SK-N-DZ (cell line): ENCODE measurements around the gene ANO8.
A peak's percentile ranks its signal among the peaks of the same experiment; 100 is the strongest.
"Not testable (repeated sequence)": the region's sequence is repeated elsewhere in the genome, so short reads cannot be mapped to it uniquely, and the experiment has no call there.

Source experiments
- DNase-seq: peaks from one replicate; pipeline ENCODE4 v3.0.0-alpha.2; 2015; ENCODE audit warnings: low spot score

ANO8 gene

DNA sequence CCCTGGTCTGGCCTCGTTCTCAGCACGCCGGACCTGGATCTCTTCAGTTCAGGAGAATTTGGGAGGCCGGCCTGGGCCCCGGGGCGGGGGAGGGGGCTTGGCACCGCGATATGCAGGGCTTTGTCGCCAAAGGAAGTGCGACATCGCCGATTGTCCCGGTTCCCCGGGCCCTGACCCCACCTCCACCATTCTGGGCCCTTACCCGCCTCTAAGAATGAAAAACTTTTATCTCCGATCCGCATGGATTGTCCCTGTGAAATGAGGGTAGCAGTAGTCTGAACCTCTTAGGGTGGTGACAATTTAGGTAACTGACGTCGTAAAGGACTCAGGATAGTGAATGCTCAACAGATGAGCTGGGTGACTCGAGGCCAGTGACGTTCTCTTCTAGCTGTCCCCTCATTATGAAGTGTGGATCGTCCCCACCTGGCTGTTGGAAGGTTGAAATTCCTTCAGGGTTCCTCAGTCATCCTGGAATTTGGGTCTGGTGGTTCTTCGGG, 24.6 kb downstream of the ANO8 start:
- no peak for DNase-seq

DNA sequence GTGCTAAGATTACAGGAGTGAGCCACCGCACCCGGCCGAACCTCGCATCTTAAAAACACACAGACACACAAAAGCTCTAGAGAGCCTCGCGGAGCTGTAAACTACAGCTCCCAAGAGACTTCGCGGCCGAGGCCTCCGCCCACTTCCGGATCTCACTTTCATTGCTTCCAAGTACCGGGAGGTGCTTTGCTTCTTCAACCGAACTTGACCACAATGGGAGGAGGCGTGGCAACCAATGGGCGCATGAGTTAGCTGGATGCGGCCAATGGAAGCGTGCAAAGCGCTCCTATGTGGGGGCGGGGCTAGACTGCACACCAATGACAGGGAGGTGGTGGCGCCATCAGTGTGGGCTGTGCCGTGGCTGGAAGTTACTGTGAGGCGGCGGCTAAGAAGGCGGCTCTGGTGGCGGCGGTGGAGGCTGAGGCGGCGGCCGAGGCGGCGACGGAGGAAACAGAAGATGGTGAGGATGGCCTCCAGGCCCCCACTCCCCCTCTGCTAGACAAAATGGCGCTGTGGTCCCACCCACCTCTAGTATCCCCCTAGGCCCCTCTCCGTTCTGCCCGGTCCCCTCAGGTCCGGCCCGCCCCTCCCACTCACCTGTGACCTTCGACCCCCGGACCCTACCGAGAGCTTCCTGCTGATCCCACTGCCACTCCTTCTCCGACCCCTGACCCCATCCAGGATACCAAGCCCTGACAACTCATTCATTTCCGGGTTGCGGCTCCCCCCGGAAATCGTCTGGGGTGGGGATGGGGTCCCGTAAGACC, 25.3 kb downstream of the ANO8 start, which contains the start of gene DDA1:
Gene DDA1 (plus strand): TSS at position 366 of the 767 bp plus-strand sequence. CDS start 92 bp downstream, at position 458.
- DNase-seq = peak; percentile 100

DNA sequence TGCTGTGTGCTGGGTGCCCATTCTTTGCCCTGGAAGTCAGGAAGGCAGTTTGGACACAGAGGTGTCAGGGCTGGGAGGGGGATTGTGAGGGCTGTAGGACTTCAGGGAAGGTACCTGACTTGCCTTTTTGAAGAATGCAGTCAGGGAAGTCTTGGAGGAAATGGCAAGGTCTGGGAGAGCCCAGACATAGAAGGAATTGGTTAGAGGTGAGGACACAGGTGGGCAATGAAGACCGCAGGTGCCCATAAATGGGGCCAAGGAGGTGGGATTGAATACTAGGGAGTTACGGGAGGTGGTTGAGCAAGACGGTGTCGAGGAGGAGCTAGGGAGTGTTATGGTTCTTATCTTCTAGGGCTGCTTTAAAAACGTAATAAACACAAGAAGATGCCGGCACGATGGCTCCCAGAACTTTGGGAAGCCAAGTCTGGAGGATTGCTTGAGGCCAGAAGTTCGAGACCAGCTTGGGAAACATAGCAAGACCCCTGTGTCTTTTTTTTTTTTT, 26.7 kb downstream of the ANO8 start:
- DNase-seq = no peak

DNA sequence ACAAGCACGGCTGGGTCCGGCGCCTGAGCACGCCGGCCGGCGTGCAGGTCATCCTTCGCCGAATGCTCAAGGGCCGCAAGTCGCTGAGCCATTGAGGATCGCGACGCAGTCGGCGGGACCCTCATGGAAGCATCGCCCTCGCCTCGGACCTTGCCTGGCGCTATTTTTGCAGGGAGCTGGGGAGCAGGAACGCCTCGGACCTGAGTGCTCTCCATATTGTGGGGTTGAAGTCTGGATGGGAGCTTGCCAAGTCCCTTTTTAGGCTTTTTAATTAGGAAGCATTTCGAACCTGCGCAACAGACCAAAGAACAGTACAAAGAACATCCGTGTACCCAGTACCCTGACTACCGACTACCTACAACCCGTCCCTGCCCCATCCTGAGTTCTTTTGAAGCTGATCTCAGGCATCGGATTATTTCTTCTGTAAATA, 28.4 kb downstream of the ANO8 start:
- DNase-seq = no peak

DNA sequence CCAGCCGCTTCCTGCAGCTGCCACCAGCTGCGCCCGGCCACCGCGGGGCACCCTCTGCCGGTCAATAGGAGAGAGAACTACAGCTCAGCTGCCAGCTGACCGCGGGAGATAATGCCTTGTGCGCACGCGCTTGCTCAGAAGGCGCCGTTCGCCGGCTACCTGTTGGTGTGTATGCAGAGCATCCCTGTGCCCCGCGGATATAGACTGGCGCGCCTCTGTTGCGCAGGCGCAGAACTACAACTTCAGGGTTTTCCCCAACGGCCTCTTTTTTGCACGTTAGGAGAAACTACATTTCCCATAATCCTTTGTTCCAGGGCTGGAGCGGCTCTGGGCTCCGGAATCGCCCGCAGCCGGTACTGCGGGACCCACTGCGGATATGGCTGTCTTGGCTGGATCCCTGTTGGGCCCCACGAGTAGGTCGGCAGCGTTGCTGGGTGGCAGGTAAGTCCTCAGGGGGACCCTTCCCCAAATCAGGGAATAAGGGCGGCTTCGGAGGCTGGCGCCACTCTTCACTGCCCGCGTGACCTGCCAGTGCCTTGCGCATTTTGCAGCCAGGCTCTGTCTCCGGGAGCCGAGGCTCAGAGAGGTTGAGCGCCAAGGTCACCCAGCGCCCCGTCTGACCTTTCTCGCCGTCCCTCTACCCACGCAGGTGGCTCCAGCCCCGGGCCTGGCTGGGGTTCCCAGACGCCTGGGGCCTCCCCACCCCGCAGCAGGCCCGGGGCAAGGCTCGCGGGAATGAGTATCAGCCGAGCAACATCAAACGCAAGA, 29.0 kb downstream of the ANO8 start, which contains the start of gene MRPL34:
Gene MRPL34 (plus strand): TSS at position 356 of the 768 bp plus-strand sequence. CDS start 21 bp downstream, at position 377.
- DNase-seq = peak; percentile 99

DNA sequence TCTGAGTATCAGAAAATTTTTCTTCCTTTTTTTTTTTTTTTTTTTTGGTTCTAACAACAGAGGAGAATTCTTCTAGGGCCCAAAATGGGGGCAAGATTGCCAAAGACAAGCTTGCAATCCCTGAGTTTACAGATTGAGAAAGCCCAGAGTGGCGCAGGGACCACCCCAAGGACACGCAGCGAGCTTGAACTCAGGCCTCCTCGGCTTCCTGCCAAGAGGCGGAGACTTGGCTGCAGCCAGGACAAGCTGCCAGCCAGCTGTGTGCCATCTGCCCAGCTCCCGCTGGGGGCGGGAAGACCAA, 29.5 kb downstream of the ANO8 start:
- DNase-seq = no peak

DNA sequence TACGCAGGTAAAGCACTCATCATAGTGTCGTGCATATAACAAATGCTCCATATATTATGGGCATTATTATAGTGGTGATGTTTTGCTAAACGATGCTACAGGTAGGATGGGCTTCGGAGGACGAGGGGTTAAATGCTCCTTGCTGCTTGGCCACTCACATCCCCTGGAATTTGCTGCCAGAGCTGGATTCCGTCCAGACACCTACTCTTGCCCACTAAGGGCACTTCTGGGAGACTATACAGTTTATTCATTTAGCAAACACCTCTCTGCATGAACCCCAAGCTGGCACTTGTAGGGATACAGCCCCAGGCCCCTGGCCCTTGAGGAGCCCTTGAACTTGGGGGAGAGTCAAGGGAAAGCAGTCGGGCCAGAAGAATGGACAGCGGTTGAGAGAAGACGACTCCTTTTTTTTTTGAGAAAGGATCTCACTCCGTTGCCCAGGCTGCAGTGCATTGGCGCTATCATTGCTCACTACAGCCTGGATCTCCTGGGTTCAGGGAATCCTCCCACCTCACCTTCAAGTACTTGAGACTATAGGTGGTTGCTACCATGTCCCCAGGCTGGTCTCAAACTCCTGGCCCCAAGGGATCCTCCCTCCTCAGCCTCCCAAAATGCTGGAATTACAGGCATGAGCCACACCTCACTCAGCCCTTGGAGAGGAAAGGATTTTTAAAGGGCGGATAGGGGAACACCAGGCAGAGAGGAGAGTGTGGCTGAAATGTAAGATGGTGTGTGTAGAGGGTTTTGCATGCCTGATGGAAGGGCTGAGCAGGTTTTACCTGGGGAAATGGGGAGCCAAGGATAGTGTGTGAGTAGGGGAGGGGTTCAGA, 30.1 kb downstream of the ANO8 start:
- no peak for DNase-seq

DNA sequence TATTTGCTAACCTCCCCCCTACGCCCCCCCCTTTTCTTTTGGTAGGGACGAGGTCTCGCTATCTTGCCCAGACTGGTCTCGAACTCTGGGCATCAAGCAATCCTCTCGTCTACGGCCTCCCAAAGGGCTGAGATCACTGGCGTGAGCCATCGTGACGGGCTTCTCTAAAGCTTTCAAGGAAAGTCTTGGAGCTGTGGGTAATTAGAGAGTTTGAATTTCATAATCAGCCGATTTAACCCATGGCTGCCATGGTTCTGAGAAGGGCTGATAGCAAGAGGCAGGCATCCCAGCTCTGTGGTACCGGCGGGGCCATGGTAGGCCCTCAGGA, 30.8 kb downstream of the ANO8 start:
- DNase-seq = no peak

DNA sequence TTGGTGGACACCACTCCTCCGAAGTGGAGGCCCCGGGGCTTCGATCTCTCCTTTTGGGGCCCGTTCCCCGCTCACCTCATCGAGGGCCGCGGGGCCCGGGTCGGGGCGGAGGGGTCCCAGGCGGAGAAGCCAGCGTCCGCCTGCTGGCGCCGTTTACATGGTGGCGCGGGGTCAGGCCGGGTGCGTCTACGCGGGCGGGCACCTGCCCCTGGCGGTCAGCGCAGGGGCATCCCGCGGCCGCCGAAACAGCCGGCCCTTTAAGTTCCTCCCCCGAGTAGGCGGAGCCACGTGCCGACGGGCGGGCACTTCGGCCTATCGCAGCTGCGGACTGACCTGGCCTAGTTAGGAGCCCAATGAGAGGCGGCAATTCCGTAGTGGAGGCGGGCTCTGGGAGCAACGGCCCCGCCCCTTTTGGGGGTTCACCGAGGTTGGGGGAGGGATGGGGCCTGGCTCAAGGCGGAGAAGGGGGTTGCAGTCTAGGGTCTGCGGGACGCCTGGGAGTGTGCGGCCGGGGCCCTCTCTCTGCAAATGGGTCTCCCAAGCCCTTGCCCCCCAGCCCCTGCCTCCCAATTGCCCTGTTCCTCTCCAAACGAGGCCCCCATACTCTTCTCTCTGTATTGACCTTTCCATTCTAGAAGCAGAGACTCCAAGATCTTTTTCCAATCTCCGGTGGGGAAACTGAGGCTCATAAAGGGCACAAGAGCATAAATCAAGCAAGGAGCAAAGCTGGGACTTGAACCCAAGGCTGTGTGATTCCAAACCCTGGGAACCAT, 31.3 kb downstream of the ANO8 start, which contains the start of gene ABHD8:
Gene ABHD8 (minus strand): TSS at position 259 of the 773 bp plus-strand sequence. CDS start 1,809 bp downstream, outside the sequence.
- peak; percentile 94 for DNase-seq

DNA sequence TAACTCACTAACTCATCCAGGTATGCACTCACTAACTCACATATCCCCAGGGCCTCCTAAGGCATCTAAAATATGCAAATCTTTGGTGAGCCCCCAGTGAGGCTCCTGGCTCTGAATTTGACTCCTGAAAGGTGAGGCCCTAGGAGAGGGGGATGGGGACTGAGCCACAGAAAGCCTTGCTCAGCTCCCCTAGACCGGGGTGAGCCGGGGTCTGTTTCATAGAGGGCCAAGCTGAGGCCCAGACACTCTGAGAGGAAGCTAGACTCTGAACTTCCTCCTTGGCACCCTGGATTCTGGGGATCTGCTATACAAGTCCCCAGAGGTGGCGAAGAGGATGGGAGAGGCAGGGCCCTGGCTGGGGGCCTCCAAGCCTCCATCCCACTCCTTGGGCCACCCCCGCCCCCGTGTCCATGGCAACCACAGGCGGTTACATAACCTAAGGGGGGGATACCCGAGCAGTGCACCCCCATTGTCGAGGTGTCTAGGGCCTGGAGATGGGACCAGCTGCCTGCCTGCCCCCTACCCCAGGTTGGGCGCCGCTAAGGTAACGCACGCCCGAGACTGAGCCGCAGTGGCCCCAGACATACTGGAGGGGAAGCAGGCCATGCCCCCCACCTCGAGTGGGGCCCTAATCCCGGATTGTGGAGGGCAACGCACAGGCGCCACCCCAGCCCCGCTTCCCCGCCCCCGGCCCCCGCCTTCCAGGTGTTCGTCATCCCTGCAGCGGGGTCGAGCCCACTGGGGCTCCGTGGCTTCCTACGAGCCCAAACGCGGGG, 32.1 kb downstream of the ANO8 start:
- DNase-seq = no peak

DNA sequence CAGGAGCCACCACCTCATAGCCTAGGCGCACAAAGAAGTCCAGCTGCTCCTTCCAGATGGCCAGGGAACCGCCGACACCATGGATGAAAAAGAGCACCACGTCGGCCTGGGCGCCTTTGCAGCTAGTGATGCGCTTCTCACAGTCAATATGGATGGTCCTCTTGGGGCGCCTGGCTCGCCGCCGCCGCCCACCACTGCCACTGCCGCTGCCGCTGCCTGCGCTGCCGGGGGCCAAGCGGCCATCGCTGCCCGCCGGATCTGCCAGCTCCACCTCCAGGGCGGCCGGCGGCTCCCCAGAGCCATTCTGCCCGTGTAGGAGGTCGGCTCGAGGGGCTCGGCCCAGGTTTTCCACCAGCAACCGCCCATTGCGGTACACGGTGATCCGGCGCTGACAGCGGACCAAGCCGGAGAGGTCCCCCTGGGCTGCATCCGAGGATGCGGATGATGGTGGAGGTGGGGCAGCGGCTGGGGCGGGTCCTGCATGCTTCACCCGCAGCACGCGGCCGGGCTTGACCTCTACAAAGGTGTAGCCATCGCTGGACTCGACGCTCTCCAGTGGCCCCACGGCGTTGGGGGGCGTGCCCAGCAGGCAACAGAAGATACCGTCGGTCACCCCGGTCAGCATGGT, 33.5 kb downstream of the ANO8 start:
- no peak for DNase-seq

DNA sequence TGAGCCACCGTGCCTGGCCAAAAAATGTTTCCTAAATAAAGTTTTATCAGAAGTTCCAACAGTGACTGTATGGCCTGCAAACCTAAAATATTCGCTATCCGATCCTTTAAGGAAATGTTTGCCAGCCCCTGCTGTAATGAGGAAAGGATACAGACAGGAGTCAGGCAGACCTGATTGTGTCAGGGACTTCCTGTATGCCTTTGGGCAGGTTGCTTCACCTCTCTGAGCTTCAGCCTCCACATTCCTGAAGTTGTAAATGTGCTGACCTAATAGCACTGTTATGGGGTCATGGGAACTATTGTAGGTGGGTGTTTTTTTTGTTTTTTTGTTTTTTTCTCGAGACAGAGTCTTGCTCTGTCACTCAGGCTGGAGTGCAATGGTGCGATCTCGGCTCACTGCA, 37.7 kb downstream of the ANO8 start:
- DNase-seq = no peak

DNA sequence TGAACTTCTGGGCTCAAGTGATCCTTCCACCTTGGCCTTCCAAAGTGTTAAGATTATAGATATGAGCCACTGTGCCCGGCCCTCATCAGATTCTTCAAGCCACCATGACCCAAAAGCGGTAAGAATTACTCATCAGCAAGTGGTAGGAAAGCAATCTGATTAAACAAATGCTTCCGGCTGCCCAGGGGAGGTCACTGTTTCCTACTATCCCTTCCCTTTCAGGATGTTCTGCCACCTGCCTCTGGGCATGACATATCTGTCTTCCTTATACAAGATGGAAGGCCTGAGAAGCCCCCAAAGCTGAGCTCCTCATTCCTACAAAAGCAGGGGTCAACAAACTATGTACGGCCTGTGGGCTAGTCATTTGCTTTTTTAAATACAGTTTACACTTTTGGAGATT, 38.4 kb downstream of the ANO8 start:
- no peak for DNase-seq

DNA sequence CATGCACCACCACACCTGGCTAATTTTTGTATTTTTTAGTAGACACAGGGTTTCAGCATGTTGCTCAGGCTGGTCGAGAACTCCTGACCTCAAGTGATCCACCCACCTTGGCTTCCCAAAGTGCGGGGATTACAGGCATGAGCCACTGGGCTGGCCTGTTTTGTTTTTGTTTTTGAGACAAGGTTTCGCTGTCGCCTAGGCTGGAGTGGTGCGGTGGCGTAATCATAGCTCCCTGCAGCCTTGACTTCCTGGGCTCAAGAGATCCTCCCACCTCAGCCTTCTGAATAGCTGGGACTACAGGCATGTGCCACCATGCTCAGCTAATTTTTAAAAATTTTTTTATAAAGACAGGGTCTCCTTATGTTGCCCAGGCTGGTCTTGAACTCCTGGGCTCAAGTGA, 39.1 kb downstream of the ANO8 start:
- DNase-seq = not testable (repeated sequence)

DNA sequence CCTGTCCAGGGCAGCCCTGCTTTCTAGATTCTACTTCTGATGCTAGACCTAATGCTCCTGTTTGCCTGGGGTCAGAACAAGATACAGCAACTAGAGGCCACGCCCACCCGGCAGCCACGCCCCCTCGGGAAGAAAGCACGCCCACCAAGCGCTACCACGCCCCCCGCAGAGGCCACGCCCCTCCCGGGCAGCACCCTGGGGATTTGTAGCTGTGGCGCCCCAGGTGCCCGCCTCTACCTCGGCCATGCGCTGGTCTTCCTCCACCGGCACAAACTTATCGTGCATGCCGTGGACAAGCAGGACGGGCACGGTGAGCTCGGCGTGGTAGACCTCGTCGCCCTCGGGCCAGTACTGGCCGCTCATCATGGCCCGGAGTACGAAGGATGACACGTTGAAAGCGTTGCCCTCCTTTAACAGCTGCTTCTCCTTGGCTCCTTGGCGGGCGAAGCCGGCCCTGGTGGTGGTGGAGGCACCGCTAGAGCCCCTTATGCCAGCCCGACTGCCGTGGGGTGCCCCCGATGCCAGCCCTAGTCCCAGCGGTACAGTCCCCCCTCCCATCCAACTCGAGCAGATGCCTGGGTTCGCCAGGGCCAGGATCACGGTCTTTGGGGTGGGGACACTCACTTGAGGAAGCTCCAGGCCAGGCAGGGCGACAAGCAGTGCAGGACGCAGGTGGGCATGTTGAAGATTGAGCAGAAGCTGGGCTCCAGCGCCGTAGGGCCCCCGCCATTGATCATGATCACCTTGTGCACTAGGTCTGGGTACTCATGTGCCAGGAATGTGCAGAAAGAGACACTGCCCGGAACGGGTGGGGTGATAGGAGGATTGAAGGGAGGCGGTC, 40.4 kb downstream of the ANO8 start:
- no peak for DNase-seq

DNA sequence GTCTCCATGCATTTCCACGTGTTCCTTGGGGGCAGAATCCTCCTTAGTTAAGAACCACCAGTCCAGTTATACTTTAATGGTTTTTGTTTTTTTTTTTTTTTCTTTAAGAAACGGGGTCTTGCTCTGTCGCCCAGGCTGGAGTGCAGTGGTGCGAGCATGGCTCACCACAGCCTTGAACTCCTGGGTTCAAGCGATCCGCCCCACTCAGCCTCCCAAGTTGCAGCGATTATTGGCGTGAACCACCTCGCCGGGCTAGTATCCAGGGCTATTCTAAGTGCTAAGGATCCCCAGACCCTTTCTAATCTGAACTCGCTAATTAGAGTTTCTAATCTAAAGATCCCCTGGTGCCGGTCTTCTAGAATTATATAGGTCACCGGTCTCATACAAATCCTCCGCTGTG, 41.0 kb downstream of the ANO8 start:
- no peak for DNase-seq

DNA sequence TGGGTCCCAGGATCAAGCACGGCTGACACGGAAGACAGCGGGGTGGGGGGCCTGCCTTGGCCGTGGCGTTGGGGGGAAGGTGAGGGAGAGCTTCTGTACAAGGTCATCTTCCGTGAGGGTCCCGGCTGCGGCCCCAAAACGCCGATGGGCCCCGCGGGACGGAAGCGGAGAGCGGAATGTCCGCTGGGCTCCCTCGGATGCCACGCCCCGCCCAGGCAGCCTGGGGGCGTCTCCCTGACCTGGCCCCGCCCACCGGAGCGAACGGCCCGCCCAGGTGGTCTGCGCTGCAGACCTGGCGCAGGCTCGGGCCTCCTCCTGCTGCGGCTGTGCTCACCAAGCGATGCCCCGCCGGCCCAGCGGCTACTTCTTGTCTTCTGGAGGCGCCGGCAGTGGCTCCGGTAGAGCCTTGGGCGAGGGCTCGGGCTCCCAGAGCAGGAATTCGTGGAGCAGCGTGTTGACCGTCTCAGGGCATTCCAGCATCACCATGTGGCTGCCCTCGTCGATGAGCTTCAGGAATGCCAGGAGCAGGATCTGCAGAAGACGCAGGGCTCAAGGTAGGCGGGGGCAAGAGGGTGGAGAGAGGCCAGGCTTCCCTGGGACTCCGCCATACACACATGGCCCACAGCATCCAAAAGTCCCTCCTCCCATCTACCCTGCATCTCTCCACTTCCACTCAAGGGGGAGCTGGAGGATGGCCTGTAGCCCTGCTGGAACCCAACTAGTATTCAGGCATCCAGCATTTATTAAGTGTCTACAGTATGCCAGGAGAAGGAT, 42.2 kb downstream of the ANO8 start:
- DNase-seq = peak; percentile 85

DNA sequence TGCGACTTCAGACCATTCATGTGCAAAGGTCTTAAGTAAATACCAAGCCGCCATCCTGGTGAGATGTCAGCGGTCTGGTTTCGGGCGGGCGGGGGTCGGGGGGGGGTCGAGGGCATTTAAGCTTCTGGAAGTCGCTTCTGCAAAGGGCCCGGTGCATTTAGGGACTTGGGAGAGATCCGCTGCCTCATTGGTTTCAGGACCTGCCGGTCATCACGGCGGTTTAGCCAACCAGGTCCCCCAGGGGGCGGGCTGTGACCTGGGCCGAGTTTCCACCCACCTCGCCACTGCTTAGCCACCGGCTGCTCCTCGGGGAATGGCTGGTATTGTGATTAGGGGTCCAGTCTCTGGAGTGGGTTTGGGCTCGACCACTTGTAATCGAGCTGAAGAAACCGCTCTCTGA, 45.2 kb downstream of the ANO8 start:
- peak; percentile 83 for DNase-seq
